Measurements from ENCODE around the gene LMO1. TPM values are rescaled to one million over a fixed set of nuclear protein-coding genes. Genes with fewer than 3 reads are reported as not detected.

LMO1 gene
- total and polyA plus RNA-seq, 10 of the 15 experiments (the other 5 are each of a cell fraction or from before 2014, with no cell fraction given) = not detected

- intact Hi-C loops (cut with micrococcal nuclease; ENCODE audit: unreplicated experiment) = no loop called here
- no peak overlapping the region for H3K27ac ChIP-seq (ENCODE audit: control insufficient read depth, insufficient read depth)
- peak overlapping the region; percentile 22; the same call in 1 of the 2 replicates for H3K4me3 ChIP-seq
- in situ Hi-C loops (cut with MboI) = no loop called here
- peak overlapping the region; percentile 68; the same call in 1 of the 2 replicates for H3K4me2 ChIP-seq (ENCODE audit: control insufficient read depth, insufficient read depth)
- FAIRE-seq (no peak), DNase-seq (ENCODE audit: low read depth, low spot score) (no peak), ATAC-seq (peak; percentile 18)
- 26% methylated on average over 64 of the region's 65 CpGs for WGBS (ENCODE audit: insufficient coverage, insufficient replicate concordance, low lambda C conversion rate, missing lambda C conversion rate)
- H4K20me1 ChIP-seq (ENCODE audit: control insufficient read depth, insufficient read depth) = no peaks in the 10 kb centered on the region
- ChIA-PET RAD21 (ENCODE audit: unreplicated experiment) (interaction anchor here (1.1 kb wide), 1 partner anchor 263 kb away, joined by 3 read pairs; no protein-coding TSS in a partner anchor), SMC1A (ENCODE audit: uncharacterized antibody, unreplicated experiment) (no interaction called here), CTCF (no interaction called here), POLR2A (interaction anchor here (0.6 kb wide), 1 partner anchor 73 kb away, joined by 3 read pairs; no protein-coding TSS in a partner anchor)
- no peaks in the 10 kb centered on the region for H3K36me3 ChIP-seq (ENCODE audit: control insufficient read depth in 2 of 2, insufficient read depth in 2 of 2, low read length in 1 of 2)
- H3K4me1 ChIP-seq (ENCODE audit: control insufficient read depth, insufficient read depth, low read length) = no peaks in the 10 kb centered on the region
- BruUV-seq (replicated peaks) = no TSS peak
- H3K27me3 ChIP-seq (replicated peaks in 1 of 2; ENCODE audit: control insufficient read depth in 2 of 2, insufficient read depth in 2 of 2, low read length in 1 of 2) = peaks cover 8 to 17% of the 10 kb centered on the region in 2 experiments
- H3K9ac ChIP-seq (ENCODE audit: control insufficient read depth, insufficient read depth, low read length) = no peak overlapping the region
- H3K79me2 ChIP-seq (ENCODE audit: control insufficient read depth, insufficient read depth, low read length) = no peaks in the 10 kb centered on the region
- no peaks in the 10 kb centered on the region for H3K9me3 ChIP-seq (replicated peaks; ENCODE audit: control insufficient read depth, insufficient read depth, low read length)
- H2AFZ ChIP-seq (ENCODE audit: control insufficient read depth, low read depth, low read length) = peak overlapping the region; percentile 47; the same call in 1 of the 2 replicates
- TF ChIP-seq PML (IDR thresholded peaks at IDR 0.05; ENCODE audit: low read length) (no peak), BCL3 (IDR thresholded peaks at IDR 0.05; ENCODE audit: borderline replicate concordance, insufficient read depth, low read depth, low read length, poor library complexity, severe bottlenecking) (peak; percentile 17), SUZ12 (IDR thresholded peaks at IDR 0.05; ENCODE audit: unreplicated experiment) (peak; percentile 34), RELA (IDR thresholded peaks at IDR 0.05; ENCODE audit: borderline replicate concordance, partially characterized antibody) (no peak), CBX3 (IDR thresholded peaks at IDR 0.05; ENCODE audit: borderline replicate concordance, low read depth) (no peak), POU2F2 (IDR thresholded peaks at IDR 0.05; ENCODE audit: borderline replicate concordance, low read depth, low read length) (no peak)
Measured at GRCh38 chr11:8268530-8269400, 5.1 kb upstream of the LMO1 start.

All from GM12878 (cell line).